Inferior parietal cortex (tissue), 1 donor: ENCODE data around the gene DHRS11.
A peak's percentile ranks its signal among the peaks of the same experiment; 100 is the strongest.

Source experiments
- DNase-seq: peaks from one replicate; pipeline ENCODE4 v3.0.0-alpha.2; 2016; ENCODE audit errors: extremely low spot score

Gene DHRS11

DNA sequence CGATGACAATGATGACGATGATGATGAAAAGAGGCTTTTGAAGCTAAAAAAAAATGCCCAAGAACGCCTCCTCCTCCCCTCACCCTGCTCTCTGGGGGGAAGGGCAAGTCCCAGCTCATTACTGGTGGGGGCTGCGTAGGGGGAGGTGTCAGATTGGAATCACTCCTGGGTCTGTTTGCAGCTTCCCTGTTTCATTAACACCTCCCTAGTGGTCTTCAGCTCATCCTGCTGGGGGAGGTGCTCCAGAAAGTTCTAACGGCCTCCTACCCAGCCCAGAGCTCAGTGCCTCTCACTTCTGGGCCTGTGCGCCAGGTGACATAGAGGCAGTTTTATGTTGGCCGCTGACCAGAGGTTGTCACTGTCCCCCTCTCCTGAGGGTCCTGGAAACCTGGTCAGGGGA lies 22.4 kb downstream of the DHRS11 start:
- no peak for DNase-seq

DNA sequence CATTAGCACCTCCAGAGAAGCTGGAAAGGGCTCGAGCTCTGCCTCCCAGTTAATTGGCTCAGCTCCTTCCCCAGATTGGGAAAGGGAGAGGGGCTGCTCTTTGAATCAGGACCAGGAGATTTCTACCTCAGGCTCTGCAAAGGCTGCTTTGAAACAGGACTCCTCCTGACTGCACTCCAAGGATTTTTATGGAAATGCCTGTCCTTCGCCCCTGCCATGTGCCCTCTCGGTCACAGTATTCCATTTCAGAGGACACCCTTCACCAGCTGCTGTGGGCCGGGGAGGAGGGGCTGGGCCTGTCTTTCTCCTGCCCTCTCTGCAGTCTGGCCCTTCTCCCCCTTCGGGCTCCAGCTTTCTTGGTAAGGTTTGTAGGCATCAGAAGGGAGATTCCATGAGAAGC lies 23.3 kb downstream of the DHRS11 start:
- DNase-seq: no peak

DNA sequence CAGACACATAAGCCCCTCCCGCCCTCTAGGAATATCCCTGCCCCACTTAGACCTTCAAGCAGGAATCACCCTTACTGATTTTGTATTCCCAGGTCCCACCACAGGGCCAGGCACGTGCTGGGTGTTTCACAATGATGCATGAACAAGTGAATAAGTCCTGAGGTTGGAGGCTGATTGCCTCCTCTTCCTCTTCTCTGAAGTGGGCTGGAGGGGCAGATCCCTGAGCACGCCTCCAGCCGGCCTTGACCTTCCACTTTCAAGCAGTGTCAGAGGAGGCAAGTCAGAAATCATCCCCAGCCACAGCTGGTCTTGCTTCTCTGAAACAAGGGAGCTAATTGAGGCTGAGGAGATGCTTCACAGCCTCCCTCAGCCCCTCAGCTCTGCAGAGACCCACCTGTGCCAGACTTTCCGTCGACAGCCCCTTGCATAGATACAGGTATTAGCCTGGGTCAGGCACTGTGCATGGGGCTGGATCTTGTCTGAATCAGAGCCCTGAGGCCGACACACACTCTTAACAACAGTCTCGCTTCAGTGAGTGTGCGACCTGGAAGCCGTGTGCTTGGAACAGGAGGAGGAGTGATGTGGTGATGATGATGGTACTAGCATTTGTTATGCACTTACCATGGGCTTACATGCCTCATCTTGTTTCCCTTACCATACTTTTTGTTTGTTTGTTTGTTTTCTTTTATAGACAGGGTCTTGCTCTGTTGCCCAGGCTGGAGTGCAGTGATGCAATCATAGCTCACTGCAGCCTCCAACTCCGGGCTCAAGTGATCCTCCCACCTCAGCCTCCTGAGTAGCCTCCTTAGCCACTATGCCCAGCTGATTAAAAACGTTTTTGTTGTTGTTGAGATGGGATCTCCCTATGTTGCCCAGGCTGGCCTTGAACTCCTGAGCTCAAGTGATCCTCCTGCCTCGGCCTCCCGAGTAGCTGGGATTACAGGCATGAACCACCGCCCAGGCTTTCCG lies 24.7 kb downstream of the DHRS11 start:
- no peak for DNase-seq

DNA sequence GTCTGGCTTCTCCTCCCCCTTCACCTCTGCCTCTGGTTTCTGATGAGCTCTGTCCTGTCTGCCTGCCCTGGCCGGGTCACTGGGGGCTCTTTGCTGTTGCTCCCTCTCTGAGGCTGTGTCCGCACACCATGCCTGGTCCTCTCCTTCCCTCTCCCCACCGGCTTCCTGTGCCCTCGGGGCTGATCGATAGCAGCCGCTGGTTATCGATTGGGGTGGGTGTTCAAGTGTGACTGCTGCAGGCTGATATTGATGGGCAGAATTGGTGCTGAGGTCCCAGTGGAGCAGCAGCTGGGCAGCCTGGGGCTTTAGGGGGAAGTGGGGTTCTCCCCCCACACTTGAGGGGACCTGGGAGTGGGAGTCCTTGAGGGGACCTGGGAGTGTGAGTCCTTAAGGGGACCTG lies 26.1 kb downstream of the DHRS11 start:
- DNase-seq: no peak

DNA sequence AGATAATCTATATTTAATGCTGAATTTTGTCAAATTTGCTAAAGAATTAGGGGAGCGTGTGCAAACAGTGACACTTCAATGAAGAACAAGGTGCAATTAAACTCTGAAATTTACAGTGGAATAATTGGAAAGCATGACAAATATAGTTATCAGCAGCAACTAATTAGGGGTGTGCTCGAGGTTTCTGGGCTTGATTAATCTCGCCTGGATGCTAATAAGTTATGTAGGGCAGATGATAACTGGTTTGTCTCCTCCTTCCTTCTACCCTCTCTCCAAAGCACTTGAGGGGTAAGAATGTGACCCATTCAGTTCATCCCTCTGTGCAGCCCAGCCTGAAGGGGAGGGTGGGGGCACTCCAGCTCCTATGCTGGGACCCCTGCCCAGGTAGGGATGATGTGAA lies 31.6 kb downstream of the DHRS11 start:
- no peak for DNase-seq

DNA sequence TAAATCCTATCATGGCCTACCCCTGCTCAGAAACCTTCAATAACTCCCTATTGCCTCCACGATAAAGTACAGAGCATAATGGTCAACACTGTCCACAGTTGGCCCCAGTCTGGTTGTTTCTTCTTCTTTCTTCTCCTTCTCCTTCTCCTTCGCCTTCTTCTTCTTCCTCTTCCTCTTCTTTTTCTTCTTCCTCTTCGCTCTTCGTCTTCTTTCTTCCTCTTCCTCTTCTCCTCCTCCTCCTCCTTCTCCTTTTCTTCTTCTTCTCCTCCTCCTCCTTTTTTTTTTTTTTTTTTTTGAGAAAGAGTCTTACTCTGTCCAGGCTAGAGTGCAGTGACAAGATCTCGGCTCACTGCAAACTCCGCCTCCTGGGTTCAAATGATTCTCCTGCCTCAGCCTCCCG lies 33.5 kb downstream of the DHRS11 start:
- no peak for DNase-seq

DNA sequence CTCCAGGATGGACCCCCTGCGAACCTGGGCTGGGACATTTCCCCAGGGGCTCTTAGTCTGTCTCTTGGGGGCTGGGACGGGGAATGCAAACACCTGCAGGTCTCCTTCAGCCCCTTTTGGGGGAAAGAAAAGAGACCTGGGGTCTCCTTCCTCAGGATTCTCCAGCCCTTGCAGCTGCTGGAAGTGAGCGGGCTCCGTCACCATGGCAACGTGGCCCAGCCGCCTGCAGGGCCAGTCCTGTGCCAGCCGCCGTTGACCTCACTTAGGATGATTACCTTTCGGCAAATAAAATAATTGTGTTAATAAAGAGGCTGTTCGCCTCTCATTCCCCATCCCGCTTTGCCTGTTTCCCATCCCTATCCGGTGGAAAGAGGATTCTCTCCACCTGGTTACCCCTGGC lies 35.4 kb downstream of the DHRS11 start:
- no peak for DNase-seq

DNA sequence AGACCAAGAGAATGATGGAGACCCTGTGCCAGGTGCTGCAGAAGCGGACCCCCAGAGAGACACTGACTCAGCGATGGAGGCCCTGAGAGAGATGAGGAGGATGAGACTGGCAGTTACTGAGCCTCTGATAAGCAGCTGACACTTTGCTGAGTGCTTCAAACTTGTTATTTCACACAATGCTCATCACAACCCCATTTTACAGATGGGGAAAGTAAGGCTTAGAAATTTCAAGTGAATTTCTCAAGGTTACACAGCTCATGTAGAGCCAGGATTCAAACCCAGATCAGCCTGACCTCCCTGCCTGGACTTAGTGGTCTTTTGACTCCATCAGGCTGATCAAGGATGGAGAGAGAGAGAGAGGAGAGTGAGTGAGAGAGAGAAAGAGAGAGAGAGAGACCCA lies 36.9 kb downstream of the DHRS11 start:
- DNase-seq: no peak

DNA sequence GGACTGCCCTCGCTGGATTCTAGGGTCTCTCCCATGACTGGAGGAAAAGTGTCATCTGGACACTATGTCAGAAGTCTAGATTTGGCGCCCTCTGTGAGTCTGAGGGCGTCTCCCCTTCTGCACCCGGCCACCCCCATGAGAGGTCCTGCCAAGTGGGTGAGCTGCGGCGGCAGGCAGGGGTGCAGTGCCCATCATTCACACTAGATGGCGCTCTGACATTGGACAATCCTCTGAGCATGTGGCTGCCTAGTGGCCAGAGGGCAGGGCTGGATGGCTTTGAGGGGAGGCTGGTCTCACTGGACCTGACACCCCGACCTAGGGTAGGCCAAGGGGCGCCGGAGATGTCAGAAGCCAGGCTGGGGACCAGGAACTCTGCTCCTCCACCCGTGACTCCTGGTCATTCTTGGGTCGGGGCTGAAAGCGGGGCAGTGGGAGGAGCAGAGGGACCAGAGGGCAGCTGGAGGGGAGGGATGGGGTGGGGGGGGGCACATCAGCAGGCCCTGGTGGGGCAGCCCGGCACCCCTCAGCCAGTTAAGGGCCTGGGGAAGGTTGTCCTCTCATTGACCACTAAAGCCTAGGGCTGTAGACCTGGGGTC lies 37.7 kb downstream of the DHRS11 start:
- DNase-seq: peak; percentile 84

DNA sequence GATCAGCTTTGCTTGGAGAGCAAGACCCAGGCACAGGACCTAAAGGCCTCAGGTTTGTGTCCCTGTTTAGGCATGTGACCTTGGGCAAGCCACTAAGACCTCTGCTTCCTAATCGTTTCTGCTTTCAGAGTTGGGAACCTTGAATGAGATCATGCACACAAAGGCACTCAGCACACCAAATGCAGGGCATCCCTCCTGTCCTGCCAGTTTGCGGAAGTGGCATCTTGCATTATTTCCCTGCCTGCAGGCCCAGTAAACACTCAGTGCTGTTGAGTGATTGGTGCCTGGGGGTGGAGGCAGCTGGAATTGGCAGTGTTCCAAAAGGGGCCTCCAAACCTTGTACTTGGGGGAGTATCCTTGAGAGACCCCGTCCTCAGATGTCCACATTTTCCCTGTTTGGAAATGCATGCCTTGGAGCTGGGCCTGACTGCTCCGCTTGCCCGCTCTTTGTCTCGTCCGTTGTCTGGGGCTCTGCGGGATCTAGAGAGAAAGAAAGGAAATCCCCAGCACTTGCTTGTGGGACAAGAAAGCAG lies 38.4 kb downstream of the DHRS11 start:
- no peak for DNase-seq

DNA sequence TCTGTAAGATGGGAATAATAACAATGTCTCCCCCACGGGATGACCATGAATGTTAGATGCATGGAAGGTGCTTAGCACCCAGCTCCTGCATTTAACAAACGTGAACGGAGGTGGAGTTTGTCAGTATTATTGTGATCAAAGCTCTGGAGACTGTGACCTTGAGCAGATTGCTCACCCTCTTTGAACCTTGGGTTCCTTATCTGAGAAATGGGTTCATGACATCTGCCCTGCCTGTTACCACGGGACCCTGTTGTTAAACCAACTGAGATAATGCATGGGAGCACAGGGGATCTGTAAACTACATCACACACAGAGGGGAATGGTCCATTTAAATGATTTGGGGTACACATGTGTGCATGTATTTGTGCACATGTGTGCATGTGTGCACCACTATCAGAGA lies 39.3 kb downstream of the DHRS11 start:
- no peak for DNase-seq

DNA sequence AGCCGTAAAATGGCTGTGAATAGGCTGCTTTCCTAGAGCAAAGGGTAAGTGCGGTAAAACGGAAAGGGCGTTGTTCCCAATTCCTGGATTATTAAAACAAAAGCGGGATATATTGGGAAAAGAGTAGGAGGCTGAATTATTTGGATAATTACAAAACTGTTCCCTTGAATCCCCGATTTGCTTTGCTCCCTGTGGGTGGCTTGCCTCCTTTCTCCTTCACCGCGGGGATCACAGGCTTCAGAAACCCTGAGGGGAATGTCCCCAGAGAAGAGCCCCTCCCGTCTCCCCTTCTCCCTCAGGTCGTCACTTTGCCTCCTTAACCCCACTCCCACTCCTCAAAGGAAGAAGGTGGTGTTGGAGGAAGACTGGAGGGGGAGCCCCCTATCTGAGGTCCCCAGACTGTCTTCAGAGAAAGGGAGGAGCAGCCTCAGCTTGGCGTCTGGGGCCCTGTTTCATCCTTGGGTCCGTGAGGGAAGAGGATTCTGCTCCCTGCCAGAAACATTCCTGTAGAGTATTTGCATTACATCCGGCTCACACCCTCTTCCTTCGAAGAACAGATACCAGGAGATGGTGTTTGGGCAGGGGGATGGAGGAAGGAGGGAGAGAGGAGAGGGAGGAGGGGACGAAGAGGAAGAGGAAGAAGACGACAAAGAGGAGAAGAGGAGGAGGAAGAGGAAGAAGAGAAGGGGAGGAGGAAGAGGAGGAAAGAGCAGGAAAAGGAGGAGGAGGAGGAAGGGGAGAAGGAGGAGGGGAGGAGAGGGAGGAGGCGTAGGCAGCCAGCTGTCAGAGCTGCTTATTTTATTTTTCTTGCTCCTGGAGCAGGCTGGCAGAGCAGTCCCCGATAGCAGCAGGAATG lies 41.5 kb downstream of the DHRS11 start:
- DNase-seq: no peak

DNA sequence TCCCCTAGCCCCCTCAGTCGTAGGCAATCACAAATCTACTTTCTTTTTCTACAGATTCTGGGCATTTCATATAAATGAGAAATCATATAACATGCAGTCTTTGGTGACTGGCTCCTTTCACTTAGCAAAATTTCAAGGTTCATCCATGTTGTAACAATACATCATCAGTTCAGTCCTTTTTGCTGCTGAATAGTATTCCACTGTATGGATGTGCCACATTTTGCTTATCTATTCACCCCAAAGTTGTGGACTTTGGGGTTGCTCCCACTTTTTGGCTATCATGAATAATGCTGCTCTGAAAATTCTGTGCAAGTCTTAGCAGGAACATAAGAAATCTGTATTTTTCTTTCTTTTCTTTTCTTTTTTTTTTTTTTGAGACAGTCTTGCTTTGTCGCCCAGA lies 48.7 kb downstream of the DHRS11 start:
- DNase-seq: no peak

DNA sequence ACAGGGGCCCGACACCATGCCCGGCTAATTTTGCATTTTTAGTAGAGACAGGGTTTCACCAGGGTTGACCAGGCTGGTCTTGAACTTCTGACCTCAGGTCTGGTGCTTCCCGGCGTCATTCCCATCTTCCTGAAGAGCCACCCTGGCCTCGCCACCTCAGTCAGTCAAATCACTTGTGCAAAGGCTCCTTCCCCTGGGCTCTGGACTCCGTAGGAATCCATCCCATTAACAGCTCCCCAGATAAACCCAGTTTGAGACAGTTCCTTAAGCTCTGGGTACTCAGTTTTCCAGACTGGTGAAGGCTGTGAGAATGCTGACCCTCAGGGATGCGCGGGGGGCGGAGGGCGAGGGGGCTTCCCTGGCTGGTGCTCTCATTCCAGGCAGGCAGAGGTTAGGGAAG lies 49.2 kb downstream of the DHRS11 start:
- DNase-seq: no peak

DNA sequence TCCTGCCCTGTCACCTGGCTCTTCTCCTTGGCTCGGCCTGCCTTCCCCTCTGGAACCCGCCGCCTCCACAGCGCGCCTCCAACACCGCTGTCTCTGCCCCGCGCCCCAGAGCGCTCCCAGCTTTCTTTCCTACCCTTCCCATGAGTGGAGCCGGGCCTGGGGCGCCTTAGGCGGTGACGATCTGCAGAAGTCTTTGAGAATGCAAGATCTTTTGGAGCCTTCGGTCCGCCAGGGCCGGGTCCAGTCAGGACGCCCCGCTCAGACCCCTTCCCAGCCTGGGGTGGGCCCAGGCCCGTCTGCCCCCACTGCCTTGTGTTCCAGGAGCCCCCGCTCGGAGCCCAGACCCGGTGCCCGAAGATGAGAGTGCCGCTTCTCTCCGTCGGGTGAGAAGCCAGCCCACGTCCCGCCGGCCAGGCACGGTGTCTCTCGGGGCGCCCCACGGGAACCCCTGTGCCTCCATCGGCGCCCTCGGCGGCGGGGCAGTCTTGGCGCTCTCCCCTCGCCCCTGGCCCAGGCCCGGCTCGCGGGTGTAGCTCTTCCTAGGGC lies 49.7 kb downstream of the DHRS11 start:
- DNase-seq: no peak

DNA sequence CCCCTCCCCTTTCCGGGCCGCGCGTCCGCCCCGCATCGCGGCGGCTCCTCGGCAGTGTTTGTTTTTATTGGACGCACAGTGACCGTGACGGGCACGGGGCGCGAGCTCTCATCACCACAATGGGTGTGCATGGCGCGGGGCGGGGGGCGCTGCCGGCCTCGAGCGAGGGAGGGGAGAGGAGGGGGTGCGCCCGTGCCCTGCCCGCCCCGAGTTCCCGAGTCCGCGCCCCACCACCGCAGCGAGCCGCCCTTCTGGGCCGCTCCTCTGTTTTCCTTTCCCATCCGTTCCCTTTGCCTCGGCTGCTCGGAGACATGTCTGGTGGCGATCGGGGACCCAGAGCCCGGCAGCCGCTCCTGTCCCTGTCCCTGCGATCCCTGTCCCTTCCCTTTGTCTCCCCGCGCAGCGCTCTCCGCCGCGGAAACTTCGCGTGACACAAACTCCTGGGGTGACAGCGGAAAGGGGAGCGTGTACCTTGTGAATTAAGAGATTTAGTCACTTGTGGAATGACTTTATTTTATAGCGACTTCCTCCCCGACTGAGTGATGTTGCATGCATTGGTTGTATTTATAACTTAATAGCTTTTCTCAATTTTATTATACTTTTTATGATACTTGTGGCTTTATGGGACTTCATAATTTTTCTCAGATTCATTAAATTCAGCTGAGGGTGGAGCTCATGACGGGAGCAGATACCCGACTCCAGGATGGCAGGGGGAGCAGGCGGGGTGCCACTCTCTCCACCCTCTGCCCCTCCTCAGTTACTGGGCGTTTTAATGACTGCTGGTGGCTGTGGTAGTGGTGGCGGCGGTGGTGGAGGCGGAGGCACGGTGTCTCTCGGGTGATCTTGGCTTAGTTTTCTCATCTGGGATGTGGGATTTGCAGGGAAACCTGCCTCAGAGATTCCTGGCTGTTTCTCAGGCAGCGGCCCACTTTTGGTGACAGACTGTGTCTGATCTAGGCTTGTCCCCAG lies 50.5 kb downstream of the DHRS11 start:
- DNase-seq: no peak

DNA sequence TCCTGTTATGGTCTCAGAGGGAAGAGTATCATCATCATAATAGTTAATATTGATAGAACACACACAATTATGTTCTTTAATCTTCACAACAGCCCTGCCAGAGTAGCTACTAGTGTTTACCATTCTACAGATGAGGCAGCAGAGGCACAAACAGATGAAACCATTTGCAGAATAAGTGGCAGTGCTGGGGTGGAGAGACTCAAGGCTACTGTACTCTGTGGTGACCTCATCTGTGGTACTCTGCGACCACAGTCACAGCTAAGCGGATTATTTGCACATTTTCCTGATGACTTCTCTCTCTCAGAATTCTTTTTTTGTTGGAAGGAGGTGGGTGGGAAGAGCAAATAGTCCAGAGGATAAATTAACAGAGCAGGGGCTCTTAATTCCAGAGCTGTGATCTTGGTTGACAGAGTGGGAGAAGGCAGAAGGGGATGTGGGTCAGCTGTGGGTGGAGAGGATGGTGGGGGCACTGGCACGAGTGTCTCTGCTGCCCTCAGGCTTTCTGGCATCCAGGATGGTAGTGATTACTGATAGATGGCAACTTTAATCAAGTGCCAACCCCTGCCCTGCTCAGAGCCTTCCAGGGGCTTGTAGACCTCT lies 51.5 kb downstream of the DHRS11 start:
- no peak for DNase-seq

DNA sequence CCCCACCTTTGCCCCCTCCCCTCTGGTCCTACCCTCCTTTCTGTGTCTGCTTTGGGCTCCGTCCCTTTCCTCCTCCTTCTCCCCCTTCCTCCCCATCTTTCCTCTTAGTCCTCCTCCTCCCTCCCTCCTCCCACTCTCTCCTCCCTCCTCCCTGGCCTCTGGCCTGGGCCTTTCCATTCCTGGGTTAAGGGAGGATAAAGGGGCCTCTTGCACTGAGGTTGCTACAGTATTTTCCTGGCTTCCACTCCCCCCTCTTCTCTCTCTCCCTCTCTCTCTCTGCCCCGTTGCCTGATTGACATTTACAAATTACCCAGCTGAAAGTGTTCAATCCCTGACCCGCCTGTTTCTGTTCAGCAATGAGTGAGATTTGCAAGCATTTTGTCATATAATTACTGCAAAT lies 53.7 kb downstream of the DHRS11 start:
- DNase-seq: no peak

DNA sequence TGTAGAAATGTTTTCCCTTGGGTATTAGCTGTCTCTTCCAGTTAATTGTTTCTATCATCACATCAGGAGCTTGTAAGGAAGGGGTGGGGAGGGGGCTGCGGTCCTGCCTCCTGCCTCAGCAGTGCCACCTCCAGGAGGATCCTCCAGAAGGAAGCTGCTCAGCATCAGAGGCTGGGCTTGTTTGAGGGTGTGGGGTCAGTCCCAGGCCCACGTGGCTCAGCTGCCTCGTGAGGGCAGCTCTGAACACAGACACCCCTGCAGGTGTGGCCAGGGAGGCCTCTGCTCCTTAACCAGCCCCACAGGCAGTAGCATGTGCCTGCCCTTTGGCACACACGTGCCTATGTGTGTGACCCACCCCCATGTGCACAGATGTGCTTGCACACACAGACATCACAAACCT lies 56.0 kb downstream of the DHRS11 start:
- DNase-seq: no peak

DNA sequence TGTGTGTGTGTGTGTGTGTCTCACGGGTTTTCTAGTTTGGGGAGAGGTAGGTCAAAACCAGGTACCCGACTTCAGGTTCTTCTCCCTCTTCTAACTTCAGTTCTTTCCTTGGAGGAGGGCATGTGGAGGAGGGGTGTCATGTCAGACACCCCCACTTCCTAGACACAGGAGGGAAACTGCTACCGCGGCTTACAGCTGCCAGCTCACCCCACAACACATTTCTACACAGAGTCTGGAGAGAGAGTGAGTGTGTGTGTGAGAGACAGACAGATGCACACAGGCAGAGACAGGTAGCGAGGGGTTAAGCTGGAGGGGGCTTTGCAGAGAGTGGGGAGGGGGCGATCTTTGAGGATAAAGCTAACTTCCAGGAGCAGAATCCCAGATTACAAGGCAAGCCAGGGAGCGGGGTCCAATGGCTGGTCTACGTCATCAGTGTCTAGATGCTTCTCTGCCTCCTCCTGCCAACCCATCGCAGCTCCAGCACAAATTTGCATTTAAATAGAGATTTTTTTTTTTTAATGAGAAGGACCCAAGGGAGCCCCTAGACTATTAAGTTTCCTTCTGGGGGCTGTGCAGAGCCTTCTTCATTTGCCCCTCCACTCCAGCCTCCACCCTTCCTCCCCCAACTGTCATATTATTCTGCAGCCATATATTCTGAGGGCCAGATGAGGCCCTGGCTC lies 58.6 kb downstream of the DHRS11 start:
- no peak for DNase-seq
